Posterior cingulate gyrus (tissue), 11 donors: ENCODE results near the gene CCDC82.

Experiments used
- DNase-seq, 10 donors: peaks; one replicate each; pipeline versions ENCODE4 v3.0.0 to v3.0.0-alpha.2; 2020 to 2021; ENCODE audit warnings: mixed read lengths in 3 of 10
- intact Hi-C: fragments of 100-400 bp; cut with DNase I; formaldehyde crosslinking; loops from one replicate; pipeline ENCODE4 v1.15.1; 2023

CCDC82 gene

GRCh38 chr11:96366024-96366423, 23.7 kb downstream of the CCDC82 start:
- intact Hi-C loops, result no loop called here
- DNase-seq, result no peak

- no peak for DNase-seq
- intact Hi-C loops, result no loop called here
These were observed 24.2 kb downstream of the CCDC82 start for GRCh38 chr11:96365493-96365892.

GRCh38 chr11:96361778-96362177, 27.9 kb downstream of the CCDC82 start:
- intact Hi-C loops, result no loop called here
- no peak for DNase-seq

GRCh38 chr11:96358321-96358720, 31.4 kb downstream of the CCDC82 start:
- intact Hi-C loops, result no loop called here
- no peak for DNase-seq

GRCh38 chr11:96357794-96358193, 31.9 kb downstream of the CCDC82 start:
- intact Hi-C loops, result no loop called here
- DNase-seq, result no peak

GRCh38 chr11:96356848-96357247, 32.9 kb downstream of the CCDC82 start:
- intact Hi-C loops, result no loop called here

GRCh38 chr11:96342961-96343711, 46.6 kb downstream of the CCDC82 start, which contains the start of gene MAML2:
Gene MAML2 (minus strand): TSS chr11:96343195. CDS start chr11:96341895, 1,300 bp downstream.
- intact Hi-C loops, result loop anchor here (1.0 to 10.0 kb wide), 5 partner anchors 141 to 507 kb away; partner anchors contain the start of gene MTMR2
- peak; percentile 86 to 99 (median 93) for DNase-seq

More at GRCh38 chr11:96356848-96357247, 32.9 kb downstream of the CCDC82 start:
- no peak for DNase-seq

GRCh38 chr11:96342014-96342960, 47.4 kb downstream of the CCDC82 start:
- no peak for DNase-seq
- intact Hi-C loops, result loop anchor here (5.0 to 10.0 kb wide), 2 partner anchors 140 to 417 kb away; partner anchors contain the start of gene MTMR2

GRCh38 chr11:96341211-96342013, 48.3 kb downstream of the CCDC82 start:
- peak in 6 of 10 donors; percentile 18 to 89 (median 36) for DNase-seq
- intact Hi-C loops, result loop anchor here (5.0 to 10.0 kb wide), 2 partner anchors 139 to 417 kb away; partner anchors contain the start of gene MTMR2

GRCh38 chr11:96340555-96340885, 49.2 kb downstream of the CCDC82 start:
- intact Hi-C loops, result loop anchor here (5.0 to 10.0 kb wide), 2 partner anchors 138 to 416 kb away; partner anchors contain the start of gene MTMR2
- DNase-seq, result no peak

GRCh38 chr11:96339706-96340554, 49.8 kb downstream of the CCDC82 start:
- peak in 1 of 10 donors; percentile 74 for DNase-seq
- intact Hi-C loops, result loop anchor here (5.0 to 10.0 kb wide), 3 partner anchors 85 to 415 kb away; partner anchors contain the start of gene MTMR2

- DNase-seq, result peak in 8 of 10 donors; percentile 38 to 95 (median 54)
- intact Hi-C loops, result loop anchor here (10.0 kb wide), 1 partner anchor 84 kb away; no protein-coding TSS in a partner anchor
These were observed 50.6 kb downstream of the CCDC82 start for GRCh38 chr11:96338910-96339705.

- DNase-seq, result peak in 2 of 10 donors; percentile 23 to 84
These were observed 51.9 kb downstream of the CCDC82 start for GRCh38 chr11:96337541-96338431.

GRCh38 chr11:96335388-96335787, 54.3 kb downstream of the CCDC82 start:
- intact Hi-C loops, result loop anchor here (10.0 kb wide), 1 partner anchor 81 kb away; no protein-coding TSS in a partner anchor
- DNase-seq, result no peak

More at GRCh38 chr11:96337541-96338431, 51.9 kb downstream of the CCDC82 start:
- intact Hi-C loops, result loop anchor here (10.0 kb wide), 1 partner anchor 83 kb away; no protein-coding TSS in a partner anchor

- DNase-seq, result no peak
- intact Hi-C loops, result loop anchor here (10.0 kb wide), 1 partner anchor 79 kb away; no protein-coding TSS in a partner anchor
These were observed 55.5 kb downstream of the CCDC82 start for GRCh38 chr11:96334219-96334618.

GRCh38 chr11:96333191-96333719, 56.5 kb downstream of the CCDC82 start:
- no peak for DNase-seq
- intact Hi-C loops, result loop anchor here (10.0 kb wide), 1 partner anchor 78 kb away; no protein-coding TSS in a partner anchor
